MCF 10A (cell line): ENCODE measurements around the gene HPSE2. TPM values are rescaled to one million over a fixed set of nuclear protein-coding genes. Genes with fewer than 3 reads are reported as not detected.

Source experiments
- BruUV-seq: library from RNA; stranded (reverse); fragments of 400-500 nt; replicated peaks from 2 replicates; lab custom pipeline; 2021; lab: Mats Ljungman, UMichigan
- CTCF ChIA-PET: fragments of 300-600 bp; sonication (Branson Sonifier 250); formaldehyde crosslinking; extraction: SDS; loops from one replicate; lab custom pipeline; 2021; ENCODE audit warnings: antibody characterized with exemption, inconsistent platforms; lab: Yijun Ruan, JAX
- POLR2A ChIA-PET: fragments of 300-600, 350-650 bp; sonication (Branson Sonifier 250); formaldehyde crosslinking; extraction: SDS; loops from one replicate; lab custom pipeline; 2020; ENCODE audit warnings: antibody characterized with exemption, inconsistent platforms; lab: Yijun Ruan, JAX
- DNase-seq: peaks from one replicate; pipeline ENCODE4 v3.0.0-alpha.2; 2018; ENCODE audit not compliant: unreplicated experiment
- H3K27ac Mint-ChIP-seq: one replicate; pipeline ENCODE4 v1.8.0; 2022; ENCODE audit warnings: mild to moderate bottlenecking, low read depth, mixed read lengths; ENCODE audit not compliant: unreplicated experiment
- H3K27me3 Mint-ChIP-seq: one replicate; pipeline ENCODE4 v1.8.0; 2022; ENCODE audit warnings: mixed read lengths; ENCODE audit not compliant: insufficient read depth, unreplicated experiment
- H3K36me3 Mint-ChIP-seq: one replicate; pipeline ENCODE4 v1.8.0; 2022; ENCODE audit warnings: mild to moderate bottlenecking, moderate library complexity, mixed read lengths; ENCODE audit not compliant: insufficient read depth, unreplicated experiment
- H3K4me1 Mint-ChIP-seq: one replicate; pipeline ENCODE4 v1.8.0; 2022; ENCODE audit warnings: mixed read lengths; ENCODE audit not compliant: insufficient read depth, unreplicated experiment
- H3K4me3 Mint-ChIP-seq: one replicate; pipeline ENCODE4 v1.8.0; 2022; ENCODE audit warnings: mild to moderate bottlenecking, moderate library complexity, mixed read lengths; ENCODE audit not compliant: unreplicated experiment
- H3K9me3 Mint-ChIP-seq: one replicate; pipeline ENCODE4 v1.8.0; 2022; ENCODE audit warnings: mixed read lengths; ENCODE audit not compliant: unreplicated experiment
- intact Hi-C: fragments of 100-400 bp; cut with micrococcal nuclease; formaldehyde crosslinking; loops from 2 replicates; pipeline ENCODE4 v1.14.1; 2022
- total RNA-seq: library from RNA; stranded (reverse); gene quantifications from 2 replicates; pipeline ENCODE4 v1.2.3, GENCODE V29; 2022
- TF ChIP-seq, protein P1 (sequence below): fragments of 200-600 bp; IDR thresholded peaks from one replicate; pipeline ENCODE4 v1.8.0; 2022; ENCODE audit warnings: antibody characterized with exemption, mild to moderate bottlenecking; ENCODE audit not compliant: unreplicated experiment

HPSE2 gene
- total RNA-seq, 1 experiment from 2014 or later = not detected

DNA sequence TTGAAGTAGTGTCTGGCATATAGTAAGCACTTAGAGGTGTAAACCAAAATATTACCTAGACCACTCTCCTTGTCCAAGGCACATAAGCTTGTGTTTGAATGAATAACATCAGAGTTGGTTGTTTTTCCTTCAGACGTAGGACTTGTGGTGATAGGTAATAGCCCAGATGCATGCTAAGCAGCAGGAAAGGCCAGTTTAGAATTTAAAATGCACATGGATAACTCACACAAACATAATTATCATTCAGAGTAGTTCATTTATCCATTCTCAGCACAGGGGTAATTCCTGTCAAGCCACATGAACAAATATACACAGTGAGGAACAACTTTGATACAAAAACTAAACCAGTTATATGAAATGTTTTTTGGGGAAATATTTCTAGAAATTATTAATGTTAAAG lies 607.9 kb downstream of the HPSE2 start:
- no TSS peak for BruUV-seq
- Mint-ChIP-seq H3K36me3 (no peaks in the 10 kb centered on the region), H3K9me3 (no peaks in the 10 kb centered on the region), H3K27me3 (peaks cover 9% of the 10 kb centered on the region), H3K4me1 (no peaks in the 10 kb centered on the region), H3K27ac (no peak overlapping the region), H3K4me3 (no peak overlapping the region)
- ChIA-PET CTCF (interaction anchor here (1.4 kb wide), 1 partner anchor 14 kb away, joined by 3 read pairs; no protein-coding TSS in a partner anchor), POLR2A (no interaction called here)
- intact Hi-C loops = no loop called here
- TF ChIP-seq, protein P1, sequence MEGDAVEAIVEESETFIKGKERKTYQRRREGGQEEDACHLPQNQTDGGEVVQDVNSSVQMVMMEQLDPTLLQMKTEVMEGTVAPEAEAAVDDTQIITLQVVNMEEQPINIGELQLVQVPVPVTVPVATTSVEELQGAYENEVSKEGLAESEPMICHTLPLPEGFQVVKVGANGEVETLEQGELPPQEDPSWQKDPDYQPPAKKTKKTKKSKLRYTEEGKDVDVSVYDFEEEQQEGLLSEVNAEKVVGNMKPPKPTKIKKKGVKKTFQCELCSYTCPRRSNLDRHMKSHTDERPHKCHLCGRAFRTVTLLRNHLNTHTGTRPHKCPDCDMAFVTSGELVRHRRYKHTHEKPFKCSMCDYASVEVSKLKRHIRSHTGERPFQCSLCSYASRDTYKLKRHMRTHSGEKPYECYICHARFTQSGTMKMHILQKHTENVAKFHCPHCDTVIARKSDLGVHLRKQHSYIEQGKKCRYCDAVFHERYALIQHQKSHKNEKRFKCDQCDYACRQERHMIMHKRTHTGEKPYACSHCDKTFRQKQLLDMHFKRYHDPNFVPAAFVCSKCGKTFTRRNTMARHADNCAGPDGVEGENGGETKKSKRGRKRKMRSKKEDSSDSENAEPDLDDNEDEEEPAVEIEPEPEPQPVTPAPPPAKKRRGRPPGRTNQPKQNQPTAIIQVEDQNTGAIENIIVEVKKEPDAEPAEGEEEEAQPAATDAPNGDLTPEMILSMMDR = no peak
- no peak for DNase-seq

- Mint-ChIP-seq H3K9me3 (no peaks in the 10 kb centered on the region), H3K4me3 (no peak overlapping the region), H3K27me3 (peaks cover 13% of the 10 kb centered on the region), H3K4me1 (no peaks in the 10 kb centered on the region), H3K36me3 (no peaks in the 10 kb centered on the region), H3K27ac (no peak overlapping the region)
- no peak for DNase-seq
- TF ChIP-seq, protein P1 = no peak
- ChIA-PET POLR2A (no interaction called here), CTCF (no interaction called here)
- intact Hi-C loops = no loop called here
- BruUV-seq = no TSS peak
These were observed 610.7 kb downstream of the HPSE2 start for GRCh38 chr10:98624963-98625362.

DNA sequence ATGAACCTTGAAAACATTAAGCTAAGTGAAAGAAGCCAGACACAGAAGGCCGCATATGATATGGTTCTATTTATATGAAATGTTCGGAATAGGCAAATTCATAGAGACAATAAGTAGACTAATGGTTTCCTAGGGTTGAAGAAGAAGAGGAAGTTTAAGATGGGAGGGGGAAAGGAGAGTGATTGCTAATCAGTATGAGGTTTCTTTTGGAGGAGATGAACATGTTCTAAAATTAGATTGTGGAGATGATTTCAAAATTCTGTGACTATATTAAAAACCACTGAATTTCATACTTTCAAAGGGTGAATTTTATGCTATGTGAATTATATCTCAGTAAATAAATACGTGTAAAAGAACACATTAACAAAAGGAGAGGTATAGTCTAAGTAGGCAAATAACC lies 612.5 kb downstream of the HPSE2 start:
- BruUV-seq = no TSS peak
- Mint-ChIP-seq H3K4me1 (no peaks in the 10 kb centered on the region), H3K9me3 (no peaks in the 10 kb centered on the region), H3K27ac (no peak overlapping the region), H3K36me3 (no peaks in the 10 kb centered on the region), H3K4me3 (no peak overlapping the region), H3K27me3 (peaks cover 13% of the 10 kb centered on the region)
- TF ChIP-seq, protein P1 = no peak
- ChIA-PET POLR2A (no interaction called here), CTCF (no interaction called here)
- intact Hi-C loops = no loop called here
- no peak for DNase-seq

- no peaks in the 10 kb centered on the region for H3K36me3 Mint-ChIP-seq
- H3K4me3 Mint-ChIP-seq = no peak overlapping the region
- ChIA-PET CTCF (interaction anchor here (1.0 kb wide), 1 partner anchor 31 kb away, joined by 3 read pairs; no protein-coding TSS in a partner anchor), POLR2A (no interaction called here)
- H3K9me3 Mint-ChIP-seq = no peaks in the 10 kb centered on the region
- BruUV-seq = no TSS peak
- H3K27me3 Mint-ChIP-seq = peaks cover 13% of the 10 kb centered on the region
- DNase-seq = no peak
- H3K27ac Mint-ChIP-seq = no peak overlapping the region
- TF ChIP-seq, protein P1 = no peak
- no peaks in the 10 kb centered on the region for H3K4me1 Mint-ChIP-seq
- intact Hi-C loops = no loop called here
These were observed 614.0 kb downstream of the HPSE2 start for GRCh38 chr10:98621630-98622029.
